ENCODE data around the gene PTH1R.

Gene PTH1R

GRCh38 chr3:46883054-46883829 lies 5.7 kb downstream of the PTH1R start:
- peak in 1 of 2 donors; percentile 19 for DNase-seq

- no peak for DNase-seq
Observed at GRCh38 chr3:46883830-46884185, 6.3 kb downstream of the PTH1R start.

GRCh38 chr3:46884427-46884826 lies 6.9 kb downstream of the PTH1R start:
- no peak for DNase-seq

- DNase-seq, result no peak
Observed at GRCh38 chr3:46884929-46885328, 7.4 kb downstream of the PTH1R start.

- DNase-seq, result no peak
Observed at GRCh38 chr3:46885612-46886011, 8.1 kb downstream of the PTH1R start.

GRCh38 chr3:46887980-46888494 lies 10.5 kb downstream of the PTH1R start:
- DNase-seq, result no peak

GRCh38 chr3:46888705-46889104 lies 11.2 kb downstream of the PTH1R start:
- DNase-seq, result no peak

GRCh38 chr3:46889381-46890110 lies 12.0 kb downstream of the PTH1R start:
- no peak for DNase-seq

- no peak for DNase-seq
Observed at GRCh38 chr3:46890132-46890531, 12.6 kb downstream of the PTH1R start.

GRCh38 chr3:46891132-46891531 lies 13.6 kb downstream of the PTH1R start:
- no peak for DNase-seq

- peak in 1 of 2 donors; percentile 47 for DNase-seq
Observed at GRCh38 chr3:46892285-46893145, 15.0 kb downstream of the PTH1R start.

- DNase-seq, result no peak
Observed at GRCh38 chr3:46893146-46893748, 15.7 kb downstream of the PTH1R start.

- no peak for DNase-seq
Observed at GRCh38 chr3:46893763-46894162, 16.2 kb downstream of the PTH1R start.

GRCh38 chr3:46894256-46894655 lies 16.7 kb downstream of the PTH1R start:
- no peak for DNase-seq

- peak; percentile 72 to 80 for DNase-seq
Observed at GRCh38 chr3:46895204-46895660, 17.7 kb downstream of the PTH1R start.

- no peak for DNase-seq
Observed at GRCh38 chr3:46895761-46896160, 18.2 kb downstream of the PTH1R start.

- DNase-seq, result no peak
Observed at GRCh38 chr3:46896386-46896785, 18.9 kb downstream of the PTH1R start.

GRCh38 chr3:46897031-46897430 lies 19.5 kb downstream of the PTH1R start:
- no peak for DNase-seq

GRCh38 chr3:46897829-46898320 lies 20.4 kb downstream of the PTH1R start:
- DNase-seq, result no peak

GRCh38 chr3:46898321-46899150 lies 21.0 kb downstream of the PTH1R start:
- no peak for DNase-seq
